NCI-H526 treated with DMSO at 0.1 percent for 48 hours (cell line): ENCODE data around the gene FAM200A.
"Not testable (repeated sequence)": the region's sequence is repeated elsewhere in the genome, so short reads cannot be mapped to it uniquely, and the experiment has no call there.

Source experiments
- DNase-seq: peaks from one replicate; lab custom pipeline; 2025; lab: John Stamatoyannopoulos, UW

Gene FAM200A

GRCh38 chr7:99504281-99504602 lies 47.7 kb downstream of the FAM200A start:
- no peak for DNase-seq

DNA sequence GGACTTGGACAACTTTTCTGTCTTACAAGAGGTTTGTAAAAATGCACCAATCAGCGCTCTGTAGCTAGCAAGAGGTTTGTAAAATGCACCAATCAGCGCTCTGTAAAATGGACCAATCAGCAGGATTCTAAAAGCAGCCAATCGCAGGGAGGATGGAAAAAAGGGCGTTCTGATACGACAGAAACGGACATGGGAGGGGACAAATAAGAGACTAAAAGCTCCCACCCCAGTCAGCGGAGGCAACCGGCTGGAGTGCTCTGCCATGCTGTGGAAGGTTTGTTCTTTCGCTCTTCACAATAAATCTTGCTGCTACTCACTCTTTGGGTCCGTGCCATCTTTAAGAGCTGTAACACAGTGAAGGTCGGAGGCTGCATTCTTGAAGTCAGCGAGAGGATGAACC lies 50.7 kb downstream of the FAM200A start:
- DNase-seq: not testable (repeated sequence)

DNA sequence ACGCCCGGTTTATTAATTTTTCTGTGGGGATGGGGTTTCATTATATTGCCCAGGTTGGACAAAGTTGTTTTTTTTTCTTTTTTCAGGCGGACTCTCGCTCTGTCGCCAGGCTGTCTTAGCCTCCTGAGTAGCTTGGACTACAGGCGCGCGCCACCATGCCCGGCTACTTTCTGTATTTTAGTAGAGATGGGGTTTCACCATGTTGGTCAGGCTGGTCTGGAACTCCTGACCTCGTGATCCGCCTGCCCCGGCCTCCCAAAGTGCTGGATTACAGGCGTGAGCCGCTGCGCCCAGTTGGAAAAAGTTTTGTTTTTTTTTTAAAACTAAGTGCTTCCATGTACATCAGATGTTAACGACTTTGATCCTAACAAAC lies 51.3 kb downstream of the FAM200A start:
- DNase-seq: no peak

DNA sequence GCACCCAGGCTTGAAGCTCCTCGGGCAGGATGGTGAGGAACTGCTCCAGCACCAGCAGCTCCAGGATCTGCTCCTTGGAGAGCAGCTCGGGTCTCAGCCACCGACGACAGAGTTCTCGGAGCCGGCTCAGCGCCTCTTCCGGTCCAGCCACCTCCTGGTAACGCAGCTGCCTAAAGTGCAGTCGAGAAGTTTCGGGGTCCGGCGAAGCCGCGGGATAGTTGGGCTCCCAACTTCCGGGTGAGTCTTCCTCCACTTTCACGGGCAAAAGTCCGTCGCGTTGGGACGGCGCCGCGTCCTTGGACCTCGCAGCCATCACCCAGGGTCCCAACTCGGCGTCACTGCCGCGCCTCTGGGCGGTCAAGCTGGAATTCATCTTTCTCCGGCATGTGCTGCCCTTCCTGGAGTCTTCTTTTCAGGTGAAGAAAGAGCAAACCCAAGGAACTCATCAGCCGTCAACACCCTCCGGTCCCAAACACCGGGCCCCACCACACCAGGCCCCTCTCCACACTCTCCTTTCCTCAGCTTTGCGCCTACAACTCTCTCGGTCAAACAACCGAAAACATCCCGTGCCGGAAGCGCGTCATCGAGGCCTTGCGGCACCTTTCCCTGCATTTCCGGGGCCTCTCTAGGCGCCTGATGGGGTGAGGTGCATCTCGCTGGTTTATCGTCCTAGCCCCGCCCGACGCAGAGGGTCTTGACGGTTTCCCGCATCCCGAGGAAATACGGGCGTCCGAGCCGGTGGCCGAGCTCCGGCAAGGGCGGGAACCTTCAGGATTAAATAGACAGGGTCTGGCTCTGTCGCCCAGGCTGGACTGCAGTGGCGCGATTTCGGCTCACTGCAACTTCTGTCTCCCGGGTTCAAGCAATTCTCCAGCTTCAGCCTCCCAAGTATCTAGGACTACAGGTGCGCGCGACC lies 51.9 kb downstream of the FAM200A start, which contains the start of gene ZNF394:
TSS of gene ZNF394 (minus strand) at position 561 of the 916 bp plus-strand sequence. CDS start at position 373, 188 bp downstream.
- peak; percentile 93 for DNase-seq

GRCh38 chr7:99499371-99499720 lies 52.6 kb downstream of the FAM200A start:
- no peak for DNase-seq

DNA sequence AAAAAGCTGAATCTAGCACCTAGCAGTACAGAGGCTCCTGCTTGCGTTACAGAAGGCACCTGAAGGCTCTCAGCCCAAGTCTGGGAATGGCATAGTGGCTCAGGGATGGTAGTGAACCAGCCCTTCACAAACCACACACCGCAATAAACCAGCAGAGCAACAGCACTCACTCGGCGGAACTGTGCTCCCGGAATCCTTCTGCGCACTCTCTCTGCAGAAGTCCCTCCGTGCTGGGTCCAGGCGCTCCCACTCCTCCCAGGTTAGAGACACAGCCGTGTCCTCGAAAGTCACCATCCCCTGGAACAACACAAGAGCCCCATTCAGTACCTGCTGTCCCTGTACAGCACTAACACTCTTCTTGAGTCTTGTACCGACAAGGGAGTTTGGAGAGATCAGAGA lies 53.4 kb downstream of the FAM200A start:
- peak; percentile 11 for DNase-seq

DNA sequence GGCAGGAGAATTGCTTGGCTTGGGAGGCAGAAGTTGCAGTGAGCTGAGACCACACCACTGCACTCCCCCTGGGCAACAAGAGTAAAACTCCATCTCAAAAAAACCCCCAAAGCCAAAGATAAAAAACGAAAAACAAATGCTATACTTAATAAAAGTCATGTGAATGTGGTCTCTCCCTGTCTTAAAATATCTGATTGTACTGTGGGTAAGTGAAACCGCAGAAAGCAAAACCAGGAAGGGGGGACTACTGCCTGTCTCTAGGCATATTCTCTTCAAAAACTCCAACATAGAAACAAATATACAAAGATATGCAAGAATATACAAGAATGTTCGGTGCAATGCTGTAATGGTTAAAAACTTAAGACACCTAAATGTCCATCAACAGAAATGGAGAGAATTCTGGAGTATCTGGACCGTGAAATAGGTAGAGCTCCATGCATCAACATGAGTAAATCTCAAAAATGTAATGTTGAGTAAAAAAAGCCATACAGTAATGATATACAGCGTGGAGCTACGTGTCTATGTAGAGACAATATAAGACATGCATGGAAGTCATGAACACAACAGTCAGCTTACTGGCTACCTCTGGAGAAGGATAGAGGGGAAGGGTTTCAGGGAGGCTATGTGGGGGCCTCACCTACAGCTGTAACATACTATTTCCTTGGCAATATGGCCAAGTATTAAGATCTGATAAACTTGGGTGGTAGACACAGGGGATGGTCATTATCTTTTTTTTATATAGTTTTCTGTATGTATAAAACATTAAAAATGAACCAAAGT lies 54.0 kb downstream of the FAM200A start:
- DNase-seq: no peak
